Spinal cord (tissue), 10 donors: ENCODE data around the gene MUC12. TPM values are rescaled to one million over a fixed set of nuclear protein-coding genes. Genes with fewer than 3 reads are reported as not detected.

Experiments
- DNase-seq, 6 donors: peaks; one replicate each; pipeline versions ENCODE4 v3.0.0 to v3.0.0-alpha.2; 2013 to 2015; ENCODE audit warnings: low spot score in 6 of 6, low read depth in 4 of 6
- H3K27ac ChIP-seq: one replicate; pipeline ENCODE4 v1.5.1; 2013; ENCODE audit warnings: low read depth, low read length, control low read depth
- H3K27me3 ChIP-seq: one replicate; pipeline ENCODE4 v1.6.1; 2013; ENCODE audit warnings: low read length; ENCODE audit not compliant: control insufficient read depth, insufficient read depth
- H3K36me3 ChIP-seq: one replicate; pipeline ENCODE4 v1.6.1; 2013; ENCODE audit warnings: low read length; ENCODE audit not compliant: control insufficient read depth, insufficient read depth
- H3K4me1 ChIP-seq: one replicate; pipeline ENCODE4 v1.6.1; 2013; ENCODE audit warnings: low read length; ENCODE audit not compliant: control insufficient read depth, insufficient read depth
- H3K4me3 ChIP-seq: one replicate; pipeline ENCODE4 v1.5.1; 2013; ENCODE audit warnings: low read depth, low read length, control low read depth
- H3K9me3 ChIP-seq: one replicate; pipeline ENCODE4 v1.6.1; 2013; ENCODE audit warnings: low read length; ENCODE audit not compliant: control insufficient read depth, insufficient read depth
- WGBS: methylation state at CpG from one replicate; pipeline ENCODE4 v1.1.5; 2013; ENCODE audit warnings: missing lambda C conversion rate; ENCODE audit not compliant: insufficient coverage; 5-methylcytosine and 5-hydroxymethylcytosine counted together
- polyA plus RNA-seq, 2 donors: library from polyadenylated mRNA; unstranded; fragments of 120-200 nt; gene quantifications; one replicate each; pipeline ENCODE4 v1.2.1, GENCODE V29; 2013; ENCODE audit not compliant: insufficient read length in 2 of 2
- small RNA-seq: library from RNA; depleted of rRNA; stranded (forward); fragments of <200 nt; gene quantifications from one replicate; pipeline ENCODE3, GENCODE V24; 2014; ENCODE audit warnings: low replicate concordance
- total RNA-seq, 2 donors: library from RNA; depleted of rRNA in 1 of 2; stranded (reverse); fragments of 120-200 nt in 1 of 2; fragments of >200 nt in 1 of 2; gene quantifications; one replicate each; pipeline versions ENCODE4 v1.2.3 to v1.2.4, GENCODE V29; 2013 to 2014
- donor health status: healthy.

Gene MUC12
- total and polyA plus RNA-seq, 4 donors = 0.59 to 2.2 (median 1.7) TPM

GRCh38 chr7:101068401-101068800, 99.0 kb downstream of the MUC12 start:
- Histone ChIP-seq H3K4me3 (no peak overlapping the region), H3K4me1 (peaks cover 6% of the 10 kb centered on the region), H3K27me3 (no peaks in the 10 kb centered on the region), H3K36me3 (no peaks in the 10 kb centered on the region), H3K27ac (no peak overlapping the region), H3K9me3 (no peaks in the 10 kb centered on the region)
- no peak for DNase-seq
- WGBS = 94% methylated on average over 10 of the region's 10 CpGs

Small RNA genes lying within 50 kb of the gene (small RNA-seq; reads per million reads assigned to genes)
- not detected for gene RPS29P15

Other genes with a start within 250 kb of the MUC12 start
- under 1 TPM in 1 of 2 donors, not detected in 1; 0.28 TPM for gene EPO, start 249.1 kb upstream of the MUC12 start, total RNA-seq
- under 1 TPM; 0.44 TPM for gene EPO, start 249.1 kb upstream of the MUC12 start, polyA plus RNA-seq
- not detected for gene ZAN, start 236.0 kb upstream of the MUC12 start, total RNA-seq
- gene ZAN, start 236.0 kb upstream of the MUC12 start, polyA plus RNA-seq = not detected
- gene EPHB4, start 142.0 kb upstream of the MUC12 start, total RNA-seq = 10 to 100 TPM; 16.2 to 52.1 TPM
- 10 to 100 TPM; 17.3 to 25.0 TPM for gene EPHB4, start 142.0 kb upstream of the MUC12 start, polyA plus RNA-seq
- 10 to 100 TPM; 13.8 to 21.2 TPM for gene SLC12A9, start 116.9 kb upstream of the MUC12 start, total RNA-seq
- gene SLC12A9, start 116.9 kb upstream of the MUC12 start, polyA plus RNA-seq = 10 to 100 TPM; 34.8 to 48.3 TPM
- 10 to 100 TPM; 16.0 to 66.6 TPM for gene TRIP6, start 102.2 kb upstream of the MUC12 start, total RNA-seq
- 10 to 100 TPM; 36.2 to 55.6 TPM for gene TRIP6, start 102.2 kb upstream of the MUC12 start, polyA plus RNA-seq
- gene SRRT, start 94.5 kb upstream of the MUC12 start, total RNA-seq = 10 to 100 TPM; 21.3 to 68.7 TPM
- gene SRRT, start 94.5 kb upstream of the MUC12 start, polyA plus RNA-seq = 100 to 1,000 TPM; 139 to 158 TPM
- 1 to 10 TPM; 1.4 to 4.2 TPM for gene UFSP1, start 79.8 kb upstream of the MUC12 start, total RNA-seq
- gene UFSP1, start 79.8 kb upstream of the MUC12 start, polyA plus RNA-seq = 1 to 10 TPM; 2.5 to 2.6 TPM
- 10 to 100 TPM; 14.7 to 71.4 TPM for gene ACHE, start 73.7 kb upstream of the MUC12 start, total RNA-seq
- 100 to 1,000 TPM in 1 of 2 donors, 10 to 100 TPM in 1; 96.8 to 108 TPM for gene ACHE, start 73.7 kb upstream of the MUC12 start, polyA plus RNA-seq
- gene MUC3A, start 20.0 kb upstream of the MUC12 start, total RNA-seq = under 1 TPM; 0.17 to 0.40 TPM
- 1 to 10 TPM; 1.9 to 2.5 TPM for gene MUC3A, start 20.0 kb upstream of the MUC12 start, polyA plus RNA-seq
- not detected for gene MUC17, start 50.5 kb downstream of the MUC12 start, total RNA-seq
- not detected for gene MUC17, start 50.5 kb downstream of the MUC12 start, polyA plus RNA-seq
- 10 to 100 TPM in 1 of 2 donors, 1 to 10 TPM in 1; 6.0 to 10.9 TPM for gene TRIM56, start 115.9 kb downstream of the MUC12 start, total RNA-seq
- 1 to 10 TPM; 5.6 to 7.0 TPM for gene TRIM56, start 115.9 kb downstream of the MUC12 start, polyA plus RNA-seq
- 1 to 10 TPM; 1.9 to 2.1 TPM for gene SERPINE1, start 157.5 kb downstream of the MUC12 start, total RNA-seq
- gene SERPINE1, start 157.5 kb downstream of the MUC12 start, polyA plus RNA-seq = 1 to 10 TPM; 1.9 to 4.8 TPM
- gene AP1S1, start 184.9 kb downstream of the MUC12 start, total RNA-seq = 10 to 100 TPM; 49.0 to 79.9 TPM
- gene AP1S1, start 184.9 kb downstream of the MUC12 start, polyA plus RNA-seq = 10 to 100 TPM; 88.8 to 96.4 TPM
- gene VGF, start 196.0 kb downstream of the MUC12 start, total RNA-seq = 10 to 100 TPM in 1 of 2 donors, 1 to 10 TPM in 1; 7.9 to 19.9 TPM
- 10 to 100 TPM; 58.2 to 70.2 TPM for gene VGF, start 196.0 kb downstream of the MUC12 start, polyA plus RNA-seq
- gene NAT16, start 210.7 kb downstream of the MUC12 start, total RNA-seq = under 1 TPM; 0.40 to 0.61 TPM
- 1 to 10 TPM; 6.9 to 7.5 TPM for gene NAT16, start 210.7 kb downstream of the MUC12 start, polyA plus RNA-seq
- not detected for gene MOGAT3, start 231.5 kb downstream of the MUC12 start, total RNA-seq
- gene MOGAT3, start 231.5 kb downstream of the MUC12 start, polyA plus RNA-seq = under 1 TPM in 1 of 2 donors, not detected in 1; 0.12 TPM
- gene PLOD3, start 248.0 kb downstream of the MUC12 start, total RNA-seq = 10 to 100 TPM; 26.2 to 40.1 TPM
- 10 to 100 TPM; 56.9 to 71.7 TPM for gene PLOD3, start 248.0 kb downstream of the MUC12 start, polyA plus RNA-seq
- 10 to 100 TPM; 57.2 to 95.5 TPM for gene ZNHIT1, start 248.6 kb downstream of the MUC12 start, total RNA-seq
- gene ZNHIT1, start 248.6 kb downstream of the MUC12 start, polyA plus RNA-seq = 10 to 100 TPM; 80.4 to 80.9 TPM